22Rv1 (cell line): Measurements from ENCODE around the gene ITPK1.
A peak's percentile ranks its signal among the peaks of the same experiment; 100 is the strongest.

Experiments
- ZFX ChIP-seq: fragments of 450-650 bp; IDR thresholded peaks from 2 replicates; pipeline ENCODE4 v1.6.1; 2017; ENCODE audit warnings: antibody characterized with exemption, borderline replicate concordance
- TF ChIP-seq, protein P1 (sequence below): fragments of 450-650 bp; IDR thresholded peaks from 2 replicates; pipeline ENCODE4 v1.5.1; 2017; ENCODE audit warnings: mild to moderate bottlenecking

DNA sequence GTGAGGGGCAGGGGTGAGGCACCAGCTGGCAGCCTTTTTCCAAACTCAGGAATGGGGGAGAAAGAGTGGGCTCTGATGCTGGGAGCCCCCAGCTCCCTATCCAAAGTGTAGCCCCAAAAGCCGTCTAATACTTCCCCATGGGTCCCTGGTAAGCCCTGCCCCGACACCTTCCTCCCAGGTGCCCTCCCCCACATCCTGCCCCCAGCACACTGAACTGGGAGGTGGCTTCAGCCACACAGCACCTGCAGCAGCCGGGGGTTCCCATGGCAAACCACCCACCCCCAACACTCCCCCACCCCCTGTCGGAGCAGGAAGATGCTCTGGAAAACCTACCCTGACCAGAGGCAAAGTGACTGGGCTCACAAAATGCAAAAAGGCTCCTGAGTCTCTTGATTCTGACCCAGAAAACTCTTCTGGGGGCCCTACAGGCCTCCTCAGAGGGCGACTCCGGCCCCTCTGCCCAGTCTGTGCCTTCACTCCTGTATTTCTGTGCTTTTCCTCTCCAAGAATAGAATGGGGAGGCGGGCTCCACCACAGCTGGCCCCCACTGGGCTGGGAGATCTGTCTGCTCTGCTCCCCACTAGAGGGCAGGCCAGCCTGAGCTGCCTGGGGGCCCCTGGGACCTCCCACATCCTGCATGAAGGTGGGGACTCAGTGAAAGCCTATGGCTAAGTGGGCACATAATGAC lies 81.6 kb downstream of the ITPK1 start:
- TF ChIP-seq, protein P1, sequence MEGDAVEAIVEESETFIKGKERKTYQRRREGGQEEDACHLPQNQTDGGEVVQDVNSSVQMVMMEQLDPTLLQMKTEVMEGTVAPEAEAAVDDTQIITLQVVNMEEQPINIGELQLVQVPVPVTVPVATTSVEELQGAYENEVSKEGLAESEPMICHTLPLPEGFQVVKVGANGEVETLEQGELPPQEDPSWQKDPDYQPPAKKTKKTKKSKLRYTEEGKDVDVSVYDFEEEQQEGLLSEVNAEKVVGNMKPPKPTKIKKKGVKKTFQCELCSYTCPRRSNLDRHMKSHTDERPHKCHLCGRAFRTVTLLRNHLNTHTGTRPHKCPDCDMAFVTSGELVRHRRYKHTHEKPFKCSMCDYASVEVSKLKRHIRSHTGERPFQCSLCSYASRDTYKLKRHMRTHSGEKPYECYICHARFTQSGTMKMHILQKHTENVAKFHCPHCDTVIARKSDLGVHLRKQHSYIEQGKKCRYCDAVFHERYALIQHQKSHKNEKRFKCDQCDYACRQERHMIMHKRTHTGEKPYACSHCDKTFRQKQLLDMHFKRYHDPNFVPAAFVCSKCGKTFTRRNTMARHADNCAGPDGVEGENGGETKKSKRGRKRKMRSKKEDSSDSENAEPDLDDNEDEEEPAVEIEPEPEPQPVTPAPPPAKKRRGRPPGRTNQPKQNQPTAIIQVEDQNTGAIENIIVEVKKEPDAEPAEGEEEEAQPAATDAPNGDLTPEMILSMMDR, result peak; percentile 42
- no peak for TF ChIP-seq ZFX
